ENCODE data around the gene DGKQ. TPM values are rescaled to one million over a fixed set of nuclear protein-coding genes. Genes with fewer than 3 reads are reported as not detected.
A peak's percentile ranks its signal among the peaks of the same experiment; 100 is the strongest.

Gene DGKQ
- total RNA-seq, 4 donors from 2014 or later: 51.8 to 147 (median 86.0) TPM

DNA sequence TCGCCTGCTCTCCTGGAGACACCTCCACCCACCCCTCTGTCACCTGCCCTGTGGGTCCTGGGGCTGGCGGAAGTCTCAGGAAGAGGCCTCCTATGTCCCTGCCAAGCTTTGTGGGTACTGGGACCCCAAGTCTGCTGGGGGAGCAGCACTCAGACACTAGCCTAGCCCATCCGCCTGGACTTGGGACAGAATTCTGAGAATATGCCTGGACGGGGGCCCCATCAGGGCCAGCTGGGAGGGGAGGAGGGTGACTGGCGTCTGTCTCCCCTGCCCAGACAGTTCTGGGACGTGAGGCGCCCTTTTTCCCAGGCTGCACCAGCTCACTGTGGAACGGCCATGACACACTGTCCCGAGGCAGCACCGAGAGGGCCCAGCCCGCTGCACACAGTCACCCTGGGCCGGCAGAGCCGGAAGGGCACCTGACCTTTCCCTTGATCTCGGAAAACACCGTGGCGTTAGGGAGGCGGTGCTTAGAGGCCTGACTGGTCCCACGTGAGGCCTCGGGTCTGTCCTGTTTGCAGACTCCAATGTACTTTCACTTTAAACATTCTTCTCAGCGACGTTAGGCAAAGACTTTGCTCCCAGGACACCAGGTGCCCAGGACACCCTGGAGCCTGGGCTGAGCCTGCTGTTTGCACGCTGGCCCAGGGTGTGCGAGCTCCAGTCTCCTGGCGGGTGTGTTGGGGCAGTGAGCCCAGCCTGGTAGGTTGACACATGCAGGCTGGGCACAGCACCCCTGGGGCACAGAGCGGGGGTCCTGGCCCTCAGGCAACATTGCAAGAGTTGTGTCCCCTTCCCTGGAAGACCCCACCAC, 19.1 kb upstream of the DGKQ start:
- in situ Hi-C loops (cut with MboI; ENCODE audit: low pct_ligation_motif_present in 1 of 4, low pct_unique_long_range_greater_than_20kb in 1 of 4, low sequenced_read_pairs in 3 of 4) (no loop called here), intact Hi-C loops (cut with DNase I; ENCODE audit: low total_unique reads) (no loop called here)
- peak; percentile 88 for DNase-seq
- Histone ChIP-seq H3K9me3 (no peaks in the 10 kb centered on the region), H3K4me1 (peaks cover 19 to 41% (median 35%) of the 10 kb centered on the region in 4 donors), H3K36me3 (no peaks in the 10 kb centered on the region), H3K27ac (peak overlapping the region; percentile 86 to 95 (median 88)), H3K4me3 (peak overlapping the region in 2 of 4 donors; percentile 2 to 24), H3K27me3 (peaks cover 15% of the 10 kb centered on the region)
- WGBS, 2 donors (ENCODE audit: low coverage in 1 of 2): 38% methylated on average over 22 of the region's 25 CpGs; no CpG with 5 or more reads in 1 of the 2 donors
- TF ChIP-seq EP300 (IDR thresholded peaks at IDR 0.05; ENCODE audit: low read depth) (no peak), POLR2A (IDR thresholded peaks at IDR 0.05) (peak; percentile 72), POLR2AphosphoS5 (IDR thresholded peaks at IDR 0.05) (peak; percentile 60 to 86 (median 73))
- TF ChIP-seq, protein P1, sequence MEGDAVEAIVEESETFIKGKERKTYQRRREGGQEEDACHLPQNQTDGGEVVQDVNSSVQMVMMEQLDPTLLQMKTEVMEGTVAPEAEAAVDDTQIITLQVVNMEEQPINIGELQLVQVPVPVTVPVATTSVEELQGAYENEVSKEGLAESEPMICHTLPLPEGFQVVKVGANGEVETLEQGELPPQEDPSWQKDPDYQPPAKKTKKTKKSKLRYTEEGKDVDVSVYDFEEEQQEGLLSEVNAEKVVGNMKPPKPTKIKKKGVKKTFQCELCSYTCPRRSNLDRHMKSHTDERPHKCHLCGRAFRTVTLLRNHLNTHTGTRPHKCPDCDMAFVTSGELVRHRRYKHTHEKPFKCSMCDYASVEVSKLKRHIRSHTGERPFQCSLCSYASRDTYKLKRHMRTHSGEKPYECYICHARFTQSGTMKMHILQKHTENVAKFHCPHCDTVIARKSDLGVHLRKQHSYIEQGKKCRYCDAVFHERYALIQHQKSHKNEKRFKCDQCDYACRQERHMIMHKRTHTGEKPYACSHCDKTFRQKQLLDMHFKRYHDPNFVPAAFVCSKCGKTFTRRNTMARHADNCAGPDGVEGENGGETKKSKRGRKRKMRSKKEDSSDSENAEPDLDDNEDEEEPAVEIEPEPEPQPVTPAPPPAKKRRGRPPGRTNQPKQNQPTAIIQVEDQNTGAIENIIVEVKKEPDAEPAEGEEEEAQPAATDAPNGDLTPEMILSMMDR (IDR thresholded peaks at IDR 0.05): peak in 1 of 5 experiments; percentile 36

DNA sequence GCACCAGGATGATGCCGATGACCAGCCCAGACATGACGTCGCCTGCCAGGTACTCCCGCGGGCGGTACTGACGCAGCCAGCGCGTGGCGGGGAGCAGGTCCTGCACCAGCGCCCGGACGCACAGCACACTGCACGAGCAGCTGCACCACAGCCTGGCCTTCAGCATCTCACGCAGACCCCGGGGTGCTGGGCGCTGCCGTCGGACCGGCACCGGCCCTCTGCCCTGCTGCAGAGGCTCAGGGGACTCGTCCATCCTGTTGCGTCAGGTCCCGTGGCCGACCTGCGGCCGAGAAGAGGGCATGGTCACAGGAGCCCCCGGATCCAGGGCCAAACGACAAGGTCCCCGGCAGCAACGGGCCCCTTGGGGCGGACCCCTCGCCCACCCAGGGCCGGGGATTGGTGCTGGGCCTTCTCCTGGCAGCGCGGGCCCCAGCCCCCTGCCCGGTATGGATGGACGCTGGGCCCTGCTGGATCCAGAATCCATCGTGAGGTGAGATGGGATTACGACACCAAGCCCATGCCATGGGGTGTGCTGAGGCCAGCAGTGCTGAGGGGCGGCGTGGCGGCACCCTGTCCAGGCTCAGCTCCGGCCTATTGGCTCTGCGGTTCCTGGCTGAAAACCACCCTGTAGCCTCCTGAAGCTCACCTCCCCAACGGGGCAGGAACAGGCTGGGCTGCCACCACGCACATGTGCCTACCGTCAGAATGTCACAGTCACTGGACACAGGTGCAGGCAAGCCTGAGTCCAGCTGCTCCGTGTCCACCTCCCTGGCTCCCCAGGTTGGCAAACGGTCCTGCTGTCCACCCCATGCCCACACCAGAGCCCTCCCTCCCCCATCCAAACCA, 18.3 kb upstream of the DGKQ start:
- peak overlapping the region; percentile 86 to 95 (median 88) for H3K27ac ChIP-seq
- intact Hi-C loops (cut with DNase I; ENCODE audit: low total_unique reads): no loop called here

DNA sequence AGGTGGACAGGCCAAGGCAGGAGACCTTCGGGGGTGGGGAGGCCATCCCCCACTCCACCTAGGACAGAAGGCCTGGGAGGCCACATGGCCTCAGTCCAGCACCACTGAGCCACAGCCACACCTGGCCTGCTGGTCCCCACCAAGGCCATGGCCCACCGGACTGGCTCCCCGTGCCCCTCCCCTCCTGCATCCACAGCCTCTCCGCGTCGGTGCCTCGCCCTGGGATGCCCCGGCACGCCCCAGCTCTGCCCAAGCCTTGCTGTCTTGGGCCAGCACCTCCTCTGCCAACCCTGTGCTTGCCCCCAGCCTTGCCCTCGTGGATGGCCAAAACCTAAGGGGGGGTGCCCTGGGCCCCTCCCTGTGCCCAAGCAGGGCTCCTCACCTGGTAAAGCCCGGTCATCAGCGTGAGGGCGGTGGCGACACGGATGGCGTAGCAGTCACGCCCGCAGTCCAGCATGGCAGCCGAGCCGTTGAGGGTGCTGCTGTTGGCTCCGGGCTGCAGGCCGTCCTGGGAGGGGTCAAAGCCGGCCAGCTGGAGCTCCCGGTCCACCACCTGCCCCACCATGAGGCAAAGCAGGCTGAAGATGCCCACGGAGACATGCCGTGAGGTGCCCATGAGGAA, 17.5 kb upstream of the DGKQ start:
- Histone ChIP-seq H3K27me3 (no peaks in the 10 kb centered on the region), H3K4me3 (no peak overlapping the region), H3K36me3 (no peaks in the 10 kb centered on the region), H3K9me3 (no peaks in the 10 kb centered on the region), H3K27ac (no peak overlapping the region), H3K4me1 (peaks cover 24 to 39% (median 38%) of the 10 kb centered on the region in 4 donors)
- TF ChIP-seq, protein P1 (IDR thresholded peaks at IDR 0.05): no peak
- TF ChIP-seq EP300 (IDR thresholded peaks at IDR 0.05; ENCODE audit: low read depth) (no peak), POLR2A (IDR thresholded peaks at IDR 0.05) (no peak), POLR2AphosphoS5 (IDR thresholded peaks at IDR 0.05) (no peak)
- no peak for DNase-seq
- WGBS, 2 donors (ENCODE audit: low coverage in 1 of 2): 95% methylated on average over 26 of the region's 26 CpGs; no CpG with 5 or more reads in 1 of the 2 donors
- intact Hi-C loops (cut with DNase I; ENCODE audit: low total_unique reads): no loop called here
- in situ Hi-C loops (cut with MboI; ENCODE audit: low pct_ligation_motif_present in 1 of 4, low pct_unique_long_range_greater_than_20kb in 1 of 4, low sequenced_read_pairs in 3 of 4): no loop called here

More for the DNA sequence above, 18.3 kb upstream of the DGKQ start:
- no peak for DNase-seq
- in situ Hi-C loops (cut with MboI; ENCODE audit: low pct_ligation_motif_present in 1 of 4, low pct_unique_long_range_greater_than_20kb in 1 of 4, low sequenced_read_pairs in 3 of 4): no loop called here
- Histone ChIP-seq H3K9me3 (no peaks in the 10 kb centered on the region), H3K4me3 (peak overlapping the region in 1 of 4 donors; percentile 7), H3K36me3 (no peaks in the 10 kb centered on the region), H3K27me3 (peaks cover 7% of the 10 kb centered on the region), H3K4me1 (peaks cover 19 to 39% (median 31%) of the 10 kb centered on the region in 4 donors)
- 92% methylated on average over 44 of the region's 50 CpGs; no CpG with 5 or more reads in 1 of the 2 donors for WGBS, 2 donors (ENCODE audit: low coverage in 1 of 2)
- TF ChIP-seq, protein P1 (IDR thresholded peaks at IDR 0.05): no peak
- TF ChIP-seq POLR2AphosphoS5 (IDR thresholded peaks at IDR 0.05): no peak

Measured in transverse colon (tissue), 4 donors.